HepG2 (cell line): ENCODE measurements around the gene B4GALT3. TPM values are rescaled to one million over a fixed set of nuclear protein-coding genes. Genes with fewer than 3 reads are reported as not detected.

Source experiments
- AGO1 ChIP-seq: fragments of 200-400 bp; formaldehyde crosslinking; IDR thresholded peaks from 2 replicates; pipeline ENCODE4 v1.6.1; 2017; ENCODE audit warnings: mild to moderate bottlenecking, low read depth, low read length, moderate library complexity; ENCODE audit not compliant: poor library complexity, severe bottlenecking
- CREB3 ChIP-seq: sonication (generic); formaldehyde crosslinking; IDR thresholded peaks from 2 replicates; pipeline ENCODE4 v1.5.0; 2020; ENCODE audit warnings: missing genetic modification reagents
- ELF4 ChIP-seq: sonication (generic); formaldehyde crosslinking; IDR thresholded peaks from 2 replicates; pipeline ENCODE4 v1.5.0; 2020; ENCODE audit warnings: missing genetic modification reagents, mild to moderate bottlenecking, moderate library complexity, borderline replicate concordance
- ESRRA ChIP-seq: sonication (generic); formaldehyde crosslinking; IDR thresholded peaks from 2 replicates; pipeline ENCODE4 v1.5.1; 2020; ENCODE audit warnings: mild to moderate bottlenecking, low read depth, missing genetic modification reagents
- GABPA ChIP-seq, 2 experiments: IDR thresholded peaks; 2 replicates each; pipeline ENCODE4 v1.6.1; 2011 to 2016; ENCODE audit warnings: low read depth in 2 of 2, low read length in 1 of 2, missing biosample characterization in 1 of 2, missing genetic modification characterization in 1 of 2
- MED1 ChIP-seq: sonication (generic); formaldehyde crosslinking; IDR thresholded peaks from 2 replicates; pipeline ENCODE4 v1.4.0; 2020; ENCODE audit warnings: missing genetic modification reagents
- MEIS1 ChIP-seq: sonication (generic); formaldehyde crosslinking; IDR thresholded peaks from 2 replicates; pipeline ENCODE4 v1.9.0; 2021; ENCODE audit warnings: mild to moderate bottlenecking, missing genetic modification reagents, moderate library complexity, borderline replicate concordance
- MTA1 ChIP-seq: sonication (generic); formaldehyde crosslinking; IDR thresholded peaks from 2 replicates; pipeline ENCODE4 v1.4.0; 2020; ENCODE audit warnings: missing genetic modification reagents, mild to moderate bottlenecking, borderline replicate concordance
- NFKB2 ChIP-seq: sonication (generic); formaldehyde crosslinking; IDR thresholded peaks from 2 replicates; pipeline ENCODE4 v1.4.0; 2020; ENCODE audit warnings: missing genetic modification reagents, borderline replicate concordance
- PITX1 ChIP-seq: sonication (generic); formaldehyde crosslinking; IDR thresholded peaks from 2 replicates; pipeline ENCODE4 v1.5.1; 2020; ENCODE audit warnings: mild to moderate bottlenecking, missing genetic modification reagents
- SETDB1 ChIP-seq: sonication (generic); formaldehyde crosslinking; IDR thresholded peaks from 2 replicates; pipeline ENCODE4 v1.5.1; 2020; ENCODE audit warnings: missing genetic modification reagents, mild to moderate bottlenecking, borderline replicate concordance
- TAF1 ChIP-seq: sonication (generic); formaldehyde crosslinking; IDR thresholded peaks from 2 replicates; pipeline ENCODE4 v1.4.0; 2020; ENCODE audit warnings: missing genetic modification reagents
- TGIF2 ChIP-seq: IDR thresholded peaks from 2 replicates; pipeline ENCODE4 v1.6.1; 2016; ENCODE audit warnings: control low read depth, missing compliant biosample characterization
- U2AF1 ChIP-seq: fragments of 200-400 bp; formaldehyde crosslinking; optimal IDR thresholded peaks from 2 replicates; pipeline ENCODE3; 2017; ENCODE audit warnings: mild to moderate bottlenecking, low read depth, low read length
- YY1 ChIP-seq: IDR thresholded peaks from 2 replicates; pipeline ENCODE4 v1.6.1; 2011; ENCODE audit warnings: low read length, low read depth, moderate library complexity, mild to moderate bottlenecking; ENCODE audit not compliant: insufficient read depth, insufficient replicate concordance
- ZBTB8A ChIP-seq: sonication (generic); formaldehyde crosslinking; IDR thresholded peaks from 2 replicates; pipeline ENCODE4 v1.4.0; 2020; ENCODE audit warnings: mild to moderate bottlenecking, low read depth, missing genetic modification reagents, borderline replicate concordance
- ZNF101 ChIP-seq: sonication (generic); formaldehyde crosslinking; IDR thresholded peaks from 2 replicates; pipeline ENCODE4 v1.4.0; 2020; ENCODE audit warnings: mild to moderate bottlenecking, low read depth, missing genetic modification reagents, borderline replicate concordance
- ZNF121 ChIP-seq: sonication (generic); formaldehyde crosslinking; IDR thresholded peaks from 2 replicates; pipeline ENCODE4 v1.5.0; 2020; ENCODE audit warnings: mild to moderate bottlenecking, missing genetic modification reagents
- ZNF549 ChIP-seq: sonication (generic); formaldehyde crosslinking; IDR thresholded peaks from 2 replicates; pipeline ENCODE4 v1.5.0; 2020; ENCODE audit warnings: missing genetic modification reagents
- polyA plus RNA-seq, 8 experiments: library from polyadenylated mRNA; depleted of rRNA in 3 of 8; stranded (reverse) in 7 of 8; unstranded in 1 of 8; fragments of >200 nt; fragmentation: Illumina TruSeq in 4 of 8; extraction: Trizol in 4 of 8; gene quantifications; 2 replicates each; pipeline versions ENCODE4 v1.2.1 to v1.2.3, GENCODE V29; 2011 to 2016; ENCODE audit warnings: low read depth in 4 of 8, missing spikeins in 1 of 8, mixed read lengths in 1 of 8; ENCODE audit not compliant: insufficient read depth in 1 of 8
- total RNA-seq, 5 experiments: library from RNA; depleted of rRNA; stranded (reverse); fragments of >200 nt; fragmentation: Illumina TruSeq; extraction: Trizol; gene quantifications; 2 replicates each; pipeline ENCODE4 v1.2.3, GENCODE V29; 2016; ENCODE audit warnings: low read depth in 1 of 5
- TF ChIP-seq, protein P1 (sequence below): sonication (generic); formaldehyde crosslinking; IDR thresholded peaks from 2 replicates; pipeline ENCODE4 v1.8.0; 2023; ENCODE audit warnings: mild to moderate bottlenecking, missing genetic modification reagents
- TF ChIP-seq, protein P2 (sequence below): sonication (generic); formaldehyde crosslinking; IDR thresholded peaks from 2 replicates; pipeline ENCODE4 v1.5.0; 2020; ENCODE audit warnings: mild to moderate bottlenecking, missing genetic modification reagents, borderline replicate concordance
- TF ChIP-seq, protein P3 (sequence below): sonication (generic); formaldehyde crosslinking; IDR thresholded peaks from 2 replicates; pipeline ENCODE4 v1.8.0; 2022; ENCODE audit warnings: missing genetic modification reagents, mild to moderate bottlenecking, borderline replicate concordance

B4GALT3 gene
- total and polyA plus RNA-seq, 2 of the 13 experiments (the other 11 are each of a cell fraction or from before 2014, with no cell fraction given) = 35.6 to 40.4 TPM

GRCh38 chr1:161153682-161154337 is 23.5 kb downstream of the B4GALT3 start, which contains the start of gene UFC1 (continued):
- TF ChIP-seq MTA1 (CRISPR knock-in tag) (0 out of 2 replicates have a peak, but pooled peaks have one; percentile 32), ZBTB8A (CRISPR knock-in tag) (0 out of 2 replicates have a peak, but pooled peaks have one; percentile 55), ELF4 (CRISPR knock-in tag) (peak; percentile 95), ZNF101 (CRISPR knock-in tag) (no peak), NFKB2 (CRISPR knock-in tag) (no peak; the same call in 1 of the 2 replicates), ZNF121 (CRISPR knock-in tag) (no peak), MED1 (CRISPR knock-in tag) (peak; percentile 29; the same call in 1 of the 2 replicates), ZNF549 (CRISPR knock-in tag) (no peak), TAF1 (CRISPR knock-in tag) (peak; percentile 95), YY1 (peak; percentile 100), AGO1 (no peak), CREB3 (no peak), GABPA (IDR thresholded peaks at IDR 0.05; ENCODE audit: low read depth, low read length) (peak; percentile 56), GABPA (CRISPR knock-in tag; IDR thresholded peaks at IDR 0.05; ENCODE audit: low read depth) (peak; percentile 98), ESRRA (CRISPR knock-in tag) (no peak), TGIF2 (peak; percentile 75; the same call in 1 of the 2 replicates), U2AF1 (no peak), PITX1 (CRISPR knock-in tag) (peak; percentile 44; the same call in 1 of the 2 replicates), MEIS1 (CRISPR knock-in tag) (0 out of 2 replicates have a peak, but pooled peaks have one; percentile 80), SETDB1 (no peak)
- TF ChIP-seq, protein P1, sequence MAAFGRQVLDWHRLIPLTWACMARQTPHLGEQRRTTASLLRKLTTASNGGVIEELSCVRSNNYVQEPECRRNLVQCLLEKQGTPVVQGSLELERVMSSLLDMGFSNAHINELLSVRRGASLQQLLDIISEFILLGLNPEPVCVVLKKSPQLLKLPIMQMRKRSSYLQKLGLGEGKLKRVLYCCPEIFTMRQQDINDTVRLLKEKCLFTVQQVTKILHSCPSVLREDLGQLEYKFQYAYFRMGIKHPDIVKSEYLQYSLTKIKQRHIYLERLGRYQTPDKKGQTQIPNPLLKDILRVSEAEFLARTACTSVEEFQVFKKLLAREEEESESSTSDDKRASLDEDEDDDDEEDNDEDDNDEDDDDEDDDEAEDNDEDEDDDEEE (CRISPR knock-in tag) = no peak; the same call in 1 of the 2 replicates
- TF ChIP-seq, protein P2, sequence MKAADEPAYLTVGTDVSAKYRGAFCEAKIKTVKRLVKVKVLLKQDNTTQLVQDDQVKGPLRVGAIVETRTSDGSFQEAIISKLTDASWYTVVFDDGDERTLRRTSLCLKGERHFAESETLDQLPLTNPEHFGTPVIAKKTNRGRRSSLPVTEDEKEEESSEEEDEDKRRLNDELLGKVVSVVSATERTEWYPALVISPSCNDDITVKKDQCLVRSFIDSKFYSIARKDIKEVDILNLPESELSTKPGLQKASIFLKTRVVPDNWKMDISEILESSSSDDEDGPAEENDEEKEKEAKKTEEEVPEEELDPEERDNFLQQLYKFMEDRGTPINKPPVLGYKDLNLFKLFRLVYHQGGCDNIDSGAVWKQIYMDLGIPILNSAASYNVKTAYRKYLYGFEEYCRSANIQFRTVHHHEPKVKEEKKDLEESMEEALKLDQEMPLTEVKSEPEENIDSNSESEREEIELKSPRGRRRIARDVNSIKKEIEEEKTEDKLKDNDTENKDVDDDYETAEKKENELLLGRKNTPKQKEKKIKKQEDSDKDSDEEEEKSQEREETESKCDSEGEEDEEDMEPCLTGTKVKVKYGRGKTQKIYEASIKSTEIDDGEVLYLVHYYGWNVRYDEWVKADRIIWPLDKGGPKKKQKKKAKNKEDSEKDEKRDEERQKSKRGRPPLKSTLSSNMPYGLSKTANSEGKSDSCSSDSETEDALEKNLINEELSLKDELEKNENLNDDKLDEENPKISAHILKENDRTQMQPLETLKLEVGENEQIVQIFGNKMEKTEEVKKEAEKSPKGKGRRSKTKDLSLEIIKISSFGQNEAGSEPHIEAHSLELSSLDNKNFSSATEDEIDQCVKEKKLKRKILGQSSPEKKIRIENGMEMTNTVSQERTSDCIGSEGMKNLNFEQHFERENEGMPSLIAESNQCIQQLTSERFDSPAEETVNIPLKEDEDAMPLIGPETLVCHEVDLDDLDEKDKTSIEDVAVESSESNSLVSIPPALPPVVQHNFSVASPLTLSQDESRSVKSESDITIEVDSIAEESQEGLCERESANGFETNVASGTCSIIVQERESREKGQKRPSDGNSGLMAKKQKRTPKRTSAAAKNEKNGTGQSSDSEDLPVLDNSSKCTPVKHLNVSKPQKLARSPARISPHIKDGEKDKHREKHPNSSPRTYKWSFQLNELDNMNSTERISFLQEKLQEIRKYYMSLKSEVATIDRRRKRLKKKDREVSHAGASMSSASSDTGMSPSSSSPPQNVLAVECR = peak; percentile 80; the same call in 1 of the 2 replicates
- TF ChIP-seq, protein P3, sequence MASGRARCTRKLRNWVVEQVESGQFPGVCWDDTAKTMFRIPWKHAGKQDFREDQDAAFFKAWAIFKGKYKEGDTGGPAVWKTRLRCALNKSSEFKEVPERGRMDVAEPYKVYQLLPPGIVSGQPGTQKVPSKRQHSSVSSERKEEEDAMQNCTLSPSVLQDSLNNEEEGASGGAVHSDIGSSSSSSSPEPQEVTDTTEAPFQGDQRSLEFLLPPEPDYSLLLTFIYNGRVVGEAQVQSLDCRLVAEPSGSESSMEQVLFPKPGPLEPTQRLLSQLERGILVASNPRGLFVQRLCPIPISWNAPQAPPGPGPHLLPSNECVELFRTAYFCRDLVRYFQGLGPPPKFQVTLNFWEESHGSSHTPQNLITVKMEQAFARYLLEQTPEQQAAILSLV = peak; percentile 33; the same call in 1 of the 2 replicates
